Thyroid gland (tissue), 4 donors: ENCODE data around the gene HHATL.

ENCODE experiments used
- CTCF ChIP-seq, 6 experiments: fragments of 200-600 bp in 3 of 6; fragments of 450-650 bp in 3 of 6; sonication (generic) in 3 of 6; IDR thresholded peaks; one replicate each; pipeline ENCODE4 v1.5.1; 2016 to 2019; ENCODE audit warnings: antibody characterized with exemption in 6 of 6, mild to moderate bottlenecking in 2 of 6, inconsistent platforms in 1 of 6, moderate library complexity in 1 of 6
- POLR2A ChIP-seq, 2 donors: fragments of 450-650 bp; IDR thresholded peaks; one replicate each; pipeline ENCODE4 v1.6.1; 2017; ENCODE audit warnings: antibody characterized with exemption in 2 of 2, mild to moderate bottlenecking in 2 of 2, moderate library complexity in 1 of 2

- TF ChIP-seq CTCF (IDR thresholded peaks at IDR 0.05) (no peak), POLR2A (IDR thresholded peaks at IDR 0.05) (no peak)
Measured at GRCh38 chr3:42742259-42742658, 39.7 kb upstream of the HHATL start.
